ENCODE data around the gene TMEM134. TPM values are rescaled to one million over a fixed set of nuclear protein-coding genes. Genes with fewer than 3 reads are reported as not detected.

Gene TMEM134
- total and polyA plus RNA-seq, 10 of the 15 experiments (the other 5 are each of a cell fraction or from before 2014, with no cell fraction given) = 1.6 to 93.8 (median 27.8) TPM

DNA sequence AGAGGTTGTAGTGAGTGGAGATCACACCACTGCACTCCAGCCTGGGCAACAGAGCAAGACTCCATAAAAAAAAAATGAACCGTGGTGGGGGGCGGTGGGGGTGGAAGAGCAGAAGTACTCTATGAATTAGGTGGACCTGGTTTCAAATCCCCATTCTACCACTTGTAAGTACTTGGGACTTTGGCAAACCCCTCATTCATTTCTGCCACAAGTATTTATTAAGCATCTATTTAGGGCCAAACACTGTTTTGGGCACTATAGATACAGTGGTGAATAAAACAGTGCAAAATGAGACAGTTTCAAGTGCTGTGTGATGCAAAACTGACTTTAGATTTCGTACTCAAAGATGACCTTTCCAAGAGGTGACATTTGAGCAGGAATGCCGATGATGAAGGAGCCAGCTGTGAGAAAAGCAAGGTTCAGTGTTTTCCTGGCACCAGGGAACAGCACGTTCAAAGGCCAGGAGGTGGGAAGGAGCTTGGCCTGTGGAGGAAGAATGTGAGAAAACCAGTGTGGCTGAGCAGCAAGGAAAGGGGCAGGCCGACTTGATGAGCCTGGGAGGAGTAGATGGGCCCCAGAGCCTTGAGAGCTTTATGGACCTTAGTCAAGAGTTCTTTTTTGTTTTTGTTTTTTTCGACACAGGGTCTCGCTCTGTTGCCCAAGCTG lies 1.4 kb upstream of the TMEM134 start (continued):
- TF ChIP-seq CEBPZ (IDR thresholded peaks at IDR 0.05; ENCODE audit: low read depth, low read length) = no peak
- TF ChIP-seq IRF5 (IDR thresholded peaks at IDR 0.05; ENCODE audit: borderline replicate concordance) = no peak
- TF ChIP-seq ZBTB11 (CRISPR knock-in tag; IDR thresholded peaks at IDR 0.05) = no peak
- TF ChIP-seq JUNB (IDR thresholded peaks at IDR 0.05) = 0 out of 2 replicates have a peak, but pooled peaks have one; percentile 45
- TF ChIP-seq BACH1 (IDR thresholded peaks at IDR 0.05; ENCODE audit: borderline replicate concordance) = no peak
- TF ChIP-seq TCF3 (IDR thresholded peaks at IDR 0.05; ENCODE audit: borderline replicate concordance, insufficient read depth, low read depth, low read length) = no peak
- no peak for TF ChIP-seq USF1 (IDR thresholded peaks at IDR 0.05; ENCODE audit: borderline replicate concordance, extremely low read length, insufficient read depth, low read depth, low read length)
- no peak for TF ChIP-seq MAX (IDR thresholded peaks at IDR 0.05; ENCODE audit: low read depth, low read length)
- peak; percentile 84; the same call in 1 of the 2 replicates for TF ChIP-seq ZNF24 (IDR thresholded peaks at IDR 0.05)
- TF ChIP-seq MEF2A (IDR thresholded peaks at IDR 0.05; ENCODE audit: insufficient read depth, low read depth, low read length) = no peak
- TF ChIP-seq RUNX3 (IDR thresholded peaks at IDR 0.05; ENCODE audit: low read length) = peak; percentile 31; the same call in 1 of the 2 replicates
- TF ChIP-seq, protein P1, sequence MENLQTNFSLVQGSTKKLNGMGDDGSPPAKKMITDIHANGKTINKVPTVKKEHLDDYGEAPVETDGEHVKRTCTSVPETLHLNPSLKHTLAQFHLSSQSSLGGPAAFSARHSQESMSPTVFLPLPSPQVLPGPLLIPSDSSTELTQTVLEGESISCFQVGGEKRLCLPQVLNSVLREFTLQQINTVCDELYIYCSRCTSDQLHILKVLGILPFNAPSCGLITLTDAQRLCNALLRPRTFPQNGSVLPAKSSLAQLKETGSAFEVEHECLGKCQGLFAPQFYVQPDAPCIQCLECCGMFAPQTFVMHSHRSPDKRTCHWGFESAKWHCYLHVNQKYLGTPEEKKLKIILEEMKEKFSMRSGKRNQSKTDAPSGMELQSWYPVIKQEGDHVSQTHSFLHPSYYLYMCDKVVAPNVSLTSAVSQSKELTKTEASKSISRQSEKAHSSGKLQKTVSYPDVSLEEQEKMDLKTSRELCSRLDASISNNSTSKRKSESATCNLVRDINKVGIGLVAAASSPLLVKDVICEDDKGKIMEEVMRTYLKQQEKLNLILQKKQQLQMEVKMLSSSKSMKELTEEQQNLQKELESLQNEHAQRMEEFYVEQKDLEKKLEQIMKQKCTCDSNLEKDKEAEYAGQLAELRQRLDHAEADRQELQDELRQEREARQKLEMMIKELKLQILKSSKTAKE (IDR thresholded peaks at IDR 0.05; ENCODE audit: low read depth, poor library complexity, severe bottlenecking) = no peak
- no peak for TF ChIP-seq GABPA (IDR thresholded peaks at IDR 0.05; ENCODE audit: low read depth)
- no peak for TF ChIP-seq KDM1A (IDR thresholded peaks at IDR 0.05; ENCODE audit: borderline replicate concordance)
- no peak for TF ChIP-seq PKNOX1 (IDR thresholded peaks at IDR 0.05)

Data from GM12878 (cell line).